OCI-LY3 (cell line): ENCODE data around the gene ZNF184.

Experiments
- CTCF ChIP-seq: fragments of 200-600, 300-600 bp; sonication (generic); IDR thresholded peaks from 2 replicates; pipeline ENCODE4 v1.5.1; 2014; ENCODE audit warnings: antibody characterized with exemption, low read length, low read depth
- EZH2phosphoT487 ChIP-seq: fragments of 200-600 bp; shearing (Covaris generic); IDR thresholded peaks from 2 replicates; pipeline ENCODE4 v1.6.1; 2018; ENCODE audit warnings: antibody characterized with exemption, mixed run types, low read depth

- TF ChIP-seq CTCF (no peak), EZH2phosphoT487 (no peak)
Observed at GRCh38 chr6:27422651-27423332, 50.1 kb downstream of the ZNF184 start.
